ENCODE measurements around the gene CEACAM6.
A peak's percentile ranks its signal among the peaks of the same experiment; 100 is the strongest.
"Not testable (repeated sequence)": the region's sequence is repeated elsewhere in the genome, so short reads cannot be mapped to it uniquely, and the experiment has no call there.

CEACAM6 gene

DNA sequence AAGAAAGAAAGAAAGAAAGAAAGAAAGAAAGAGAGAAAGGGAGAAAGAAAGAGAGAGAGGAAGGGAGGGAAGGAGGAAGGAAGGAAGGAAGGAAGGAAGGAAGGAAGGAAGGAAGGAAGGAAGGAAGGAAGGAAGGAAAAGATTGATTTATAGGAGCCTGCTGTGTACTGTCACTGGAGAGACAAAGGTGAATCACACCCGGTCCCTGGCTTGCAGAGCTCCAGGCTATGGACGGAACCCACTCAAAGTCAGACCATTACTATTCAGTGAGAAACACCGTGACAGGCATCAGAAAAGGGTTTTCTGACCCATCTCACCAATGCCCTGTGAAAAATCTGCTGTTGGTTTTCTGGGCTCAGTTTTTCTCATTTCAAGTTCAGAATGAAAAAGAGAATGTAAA is 7.3 kb upstream of the CEACAM6 start:
- TF ChIP-seq ZFX (IDR thresholded peaks at IDR 0.05; ENCODE audit: borderline replicate concordance) (no peak), CTCF (IDR thresholded peaks at IDR 0.05) (no peak)
- H3K27ac ChIP-seq: no peak overlapping the region

DNA sequence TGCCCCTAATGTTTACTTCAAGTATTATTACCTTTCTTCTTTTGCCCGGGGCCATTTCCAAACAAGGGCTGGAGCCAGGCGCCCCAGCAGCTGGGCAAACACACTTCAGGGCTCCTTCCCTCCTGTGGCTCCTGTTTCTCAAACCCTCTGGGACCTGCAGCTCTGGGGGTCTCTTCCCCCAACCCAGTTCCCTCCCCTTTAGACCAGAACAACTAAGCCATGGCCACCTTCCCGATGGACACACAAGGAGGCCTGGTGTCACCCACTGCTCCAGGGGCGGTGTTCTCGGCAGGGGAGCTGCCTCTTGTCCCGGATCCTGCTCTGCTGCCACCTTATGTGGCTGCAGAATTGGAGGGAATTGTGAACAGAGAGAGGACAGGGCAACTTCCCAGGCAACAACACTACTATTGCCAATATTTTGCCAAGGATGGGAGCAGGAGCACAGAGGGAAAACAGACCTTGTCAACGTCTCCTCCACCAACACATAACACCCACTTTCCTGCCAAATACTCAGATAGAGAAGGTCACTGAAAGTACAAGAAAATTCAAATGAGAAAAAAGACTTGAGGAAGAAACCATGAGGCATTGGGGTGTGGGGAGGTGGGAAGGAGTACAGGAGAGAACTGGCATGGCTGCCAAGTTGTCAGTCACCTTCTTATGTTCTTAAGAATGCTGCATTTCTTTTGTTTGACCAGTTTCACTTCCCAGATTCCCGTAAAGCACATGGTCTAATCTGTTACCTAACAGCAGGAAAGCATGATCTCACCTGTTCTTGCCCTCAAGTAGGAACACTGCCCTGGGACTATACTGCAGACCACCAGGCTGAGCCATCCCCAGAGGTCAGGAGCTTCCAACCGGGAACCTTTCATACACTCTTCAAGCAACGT is 4.8 kb upstream of the CEACAM6 start:
- not testable (repeated sequence) for H3K27ac ChIP-seq

GRCh38 chr19:41753159-41753558 is 2.2 kb upstream of the CEACAM6 start:
- no peak overlapping the region for H3K27ac ChIP-seq

GRCh38 chr19:41753936-41754529 is 1.3 kb upstream of the CEACAM6 start:
- TF ChIP-seq ZFX (IDR thresholded peaks at IDR 0.05; ENCODE audit: borderline replicate concordance): no peak
- TF ChIP-seq CTCF (IDR thresholded peaks at IDR 0.05): peak; percentile 73
- no peak overlapping the region for H3K27ac ChIP-seq

More at GRCh38 chr19:41753159-41753558, 2.2 kb upstream of the CEACAM6 start:
- no peak for TF ChIP-seq ZFX (IDR thresholded peaks at IDR 0.05; ENCODE audit: borderline replicate concordance)
- peak; percentile 85 for TF ChIP-seq CTCF (IDR thresholded peaks at IDR 0.05)

DNA sequence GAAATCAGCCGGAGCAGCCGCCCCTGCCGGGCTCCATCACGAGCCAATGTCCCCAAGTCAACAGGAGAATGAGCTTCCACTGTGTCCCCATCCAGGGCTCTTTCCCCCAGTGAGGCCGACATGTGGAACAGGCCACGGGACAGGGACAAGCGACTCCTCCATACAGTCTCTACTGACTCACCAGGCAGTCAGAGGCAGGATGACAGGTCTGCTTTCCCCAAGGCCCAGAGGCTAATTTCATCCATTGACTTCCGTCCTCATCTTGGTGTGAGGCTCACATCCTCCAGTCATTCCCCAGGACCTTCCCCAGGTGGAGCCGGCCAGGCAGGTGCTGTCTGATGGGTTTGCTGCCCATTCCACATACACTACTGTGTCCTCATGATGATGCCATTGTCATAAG is 3.5 kb downstream of the CEACAM6 start:
- TF ChIP-seq ZFX (IDR thresholded peaks at IDR 0.05; ENCODE audit: borderline replicate concordance) (no peak), CTCF (IDR thresholded peaks at IDR 0.05) (no peak)
- no peak overlapping the region for H3K27ac ChIP-seq

DNA sequence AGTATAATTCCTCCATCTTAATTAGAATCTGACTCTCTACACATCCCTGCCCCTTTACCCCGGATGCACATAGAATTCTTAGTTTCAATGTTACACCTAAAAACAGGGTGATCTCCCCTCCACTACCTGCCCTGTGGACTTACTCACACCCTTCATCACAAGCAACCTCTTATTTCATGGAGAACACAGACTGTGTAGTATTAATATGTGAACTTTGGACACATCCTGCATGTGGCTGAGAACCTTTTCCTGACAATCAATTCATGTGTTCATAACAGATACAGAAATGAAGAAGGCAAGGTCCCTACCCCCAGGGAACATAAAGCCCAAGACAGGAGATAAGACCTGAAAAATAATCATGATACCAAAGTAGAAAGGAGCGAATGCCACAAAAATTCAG is 11.8 kb downstream of the CEACAM6 start:
- TF ChIP-seq CTCF (IDR thresholded peaks at IDR 0.05) (no peak), ZFX (IDR thresholded peaks at IDR 0.05; ENCODE audit: borderline replicate concordance) (no peak)
- H3K27ac ChIP-seq: no peak overlapping the region

GRCh38 chr19:41768105-41768504 is 12.8 kb downstream of the CEACAM6 start:
- H3K27ac ChIP-seq: not testable (repeated sequence)

GRCh38 chr19:41769608-41770007 is 14.3 kb downstream of the CEACAM6 start:
- H3K27ac ChIP-seq: no peak overlapping the region
- TF ChIP-seq CTCF (IDR thresholded peaks at IDR 0.05) (no peak), ZFX (IDR thresholded peaks at IDR 0.05; ENCODE audit: borderline replicate concordance) (no peak)
